ENCODE results near the gene TTC17. TPM values are rescaled to one million over a fixed set of nuclear protein-coding genes. Genes with fewer than 3 reads are reported as not detected.

TTC17 gene
- total and polyA plus RNA-seq, 4 donors, result 21.5 to 119 (median 68.3) TPM

DNA sequence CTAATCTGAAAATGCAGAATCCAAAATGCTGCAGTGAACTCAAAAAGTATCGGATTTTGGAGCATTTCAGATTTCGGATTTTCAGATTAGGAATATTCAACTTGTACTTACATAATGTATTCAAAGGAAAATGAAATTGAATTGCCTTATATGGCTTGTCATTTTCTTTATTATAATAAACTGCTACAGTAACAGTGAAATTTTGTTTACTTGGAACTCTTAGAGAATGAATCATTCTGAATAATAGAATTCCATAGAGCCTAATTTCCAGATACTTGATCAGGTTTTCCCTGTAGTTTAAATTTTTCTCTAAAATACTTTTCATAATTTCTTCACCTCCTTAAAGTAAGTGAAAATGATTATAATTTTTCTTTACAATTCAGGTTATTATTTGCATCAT is 17.3 kb downstream of the TTC17 start:
- H3K27ac ChIP-seq (ENCODE audit: low read depth in 1 of 2, low read length in 2 of 2), result no peak overlapping the region
- WGBS, 2 donors, result 92 to 95% methylated on average over 2 of the region's 2 CpGs
- DNase-seq, result no peak
- intact Hi-C loops (cut with DNase I), result no loop called here
- H3K4me1 ChIP-seq (ENCODE audit: control insufficient read depth in 1 of 2, insufficient read depth in 2 of 2, low read length in 2 of 2), result no peaks in the 10 kb centered on the region
- H3K9me3 ChIP-seq (ENCODE audit: control insufficient read depth, low read length), result no peaks in the 10 kb centered on the region
- no peak for ATAC-seq (ENCODE audit: low FRiP score)
- H3K36me3 ChIP-seq (ENCODE audit: control insufficient read depth in 1 of 2, insufficient read depth in 2 of 2, low read length in 1 of 2), result no peaks in the 10 kb centered on the region
- H3K27me3 ChIP-seq (ENCODE audit: control insufficient read depth in 1 of 2, insufficient read depth in 2 of 2, low read length in 1 of 2), result no peaks in the 10 kb centered on the region
- H3K4me3 ChIP-seq (ENCODE audit: low read length in 2 of 2), result no peak overlapping the region

DNA sequence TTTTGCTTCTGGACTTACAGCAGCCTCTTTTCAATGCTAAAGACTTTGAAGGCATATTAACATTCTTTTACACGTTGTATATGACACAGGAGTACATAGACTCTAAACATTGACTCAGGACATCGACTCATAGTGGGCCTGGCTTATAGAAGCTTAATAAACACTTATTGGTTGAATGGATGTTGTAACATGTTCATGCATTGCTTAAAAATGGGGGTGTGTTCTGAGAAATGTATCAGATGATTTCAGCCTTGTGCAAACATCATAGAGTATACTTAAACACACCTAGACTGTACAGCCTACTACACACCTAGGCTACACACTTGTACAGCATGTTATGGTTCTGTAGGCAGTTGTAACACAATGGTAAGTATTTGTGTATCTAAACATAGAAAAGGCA is 17.9 kb downstream of the TTC17 start:
- ATAC-seq (ENCODE audit: low FRiP score), result no peak
- WGBS, 2 donors, result 86 to 88% methylated on average over 2 of the region's 2 CpGs
- intact Hi-C loops (cut with DNase I), result no loop called here

DNA sequence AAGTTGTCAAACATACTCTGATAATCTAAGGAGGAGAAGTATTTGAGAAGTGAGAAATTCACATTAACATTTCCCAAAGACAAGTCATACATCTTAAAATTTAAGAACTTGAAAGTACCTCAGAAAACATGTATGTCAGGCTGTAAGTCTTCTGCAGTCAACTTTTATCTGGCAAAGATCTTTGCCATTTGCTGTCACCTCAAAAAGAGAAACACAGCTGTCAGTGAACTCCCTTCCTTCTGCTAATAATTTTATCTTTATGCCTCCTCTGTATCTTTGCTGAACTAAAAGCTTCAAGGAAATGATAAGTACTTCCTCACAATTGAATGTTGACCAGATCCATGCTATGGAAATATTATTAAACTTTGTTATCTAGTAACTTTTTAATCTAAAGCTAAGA is 18.7 kb downstream of the TTC17 start:
- H3K27me3 ChIP-seq (ENCODE audit: control insufficient read depth in 1 of 2, insufficient read depth in 2 of 2, low read length in 1 of 2), result no peaks in the 10 kb centered on the region
- no peaks in the 10 kb centered on the region for H3K4me1 ChIP-seq (ENCODE audit: control insufficient read depth in 1 of 2, insufficient read depth in 2 of 2, low read length in 2 of 2)
- DNase-seq (no peak), ATAC-seq (ENCODE audit: low FRiP score) (no peak)
- no peaks in the 10 kb centered on the region for H3K36me3 ChIP-seq (ENCODE audit: control insufficient read depth in 1 of 2, insufficient read depth in 2 of 2, low read length in 1 of 2)
- H3K9me3 ChIP-seq (ENCODE audit: control insufficient read depth, low read length), result no peaks in the 10 kb centered on the region
- no peak overlapping the region for H3K4me3 ChIP-seq (ENCODE audit: low read length in 2 of 2)
- intact Hi-C loops (cut with DNase I), result no loop called here
- no peak overlapping the region for H3K27ac ChIP-seq (ENCODE audit: low read depth in 1 of 2, low read length in 2 of 2)

More for the DNA sequence above, 17.9 kb downstream of the TTC17 start:
- DNase-seq, result no peak
- no peaks in the 10 kb centered on the region for H3K27me3 ChIP-seq (ENCODE audit: control insufficient read depth in 1 of 2, insufficient read depth in 2 of 2, low read length in 1 of 2)
- H3K4me3 ChIP-seq (ENCODE audit: low read length in 2 of 2), result no peak overlapping the region
- H3K4me1 ChIP-seq (ENCODE audit: control insufficient read depth in 1 of 2, insufficient read depth in 2 of 2, low read length in 2 of 2), result no peaks in the 10 kb centered on the region
- H3K36me3 ChIP-seq (ENCODE audit: control insufficient read depth in 1 of 2, insufficient read depth in 2 of 2, low read length in 1 of 2), result no peaks in the 10 kb centered on the region
- no peak overlapping the region for H3K27ac ChIP-seq (ENCODE audit: low read depth in 1 of 2, low read length in 2 of 2)
- H3K9me3 ChIP-seq (ENCODE audit: control insufficient read depth, low read length), result no peaks in the 10 kb centered on the region

- Histone ChIP-seq H3K4me3 (ENCODE audit: low read length in 2 of 2) (no peak overlapping the region), H3K4me1 (ENCODE audit: control insufficient read depth in 1 of 2, insufficient read depth in 2 of 2, low read length in 2 of 2) (no peaks in the 10 kb centered on the region), H3K27me3 (ENCODE audit: control insufficient read depth in 1 of 2, insufficient read depth in 2 of 2, low read length in 1 of 2) (no peaks in the 10 kb centered on the region), H3K36me3 (ENCODE audit: control insufficient read depth in 1 of 2, insufficient read depth in 2 of 2, low read length in 1 of 2) (no peaks in the 10 kb centered on the region), H3K27ac (ENCODE audit: low read depth in 1 of 2, low read length in 2 of 2) (no peak overlapping the region), H3K9me3 (ENCODE audit: control insufficient read depth, low read length) (no peaks in the 10 kb centered on the region)
- DNase-seq (no peak), ATAC-seq (ENCODE audit: low FRiP score) (no peak)
- WGBS, 2 donors, result 89 to 90% methylated on average over 3 of the region's 3 CpGs
- intact Hi-C loops (cut with DNase I), result no loop called here
Measured at GRCh38 chr11:43378897-43379296, 20.2 kb downstream of the TTC17 start.

GRCh38 chr11:43381802-43382201 is 23.1 kb downstream of the TTC17 start:
- intact Hi-C loops (cut with DNase I), result no loop called here
- Histone ChIP-seq H3K27me3 (ENCODE audit: control insufficient read depth in 1 of 2, insufficient read depth in 2 of 2, low read length in 1 of 2) (no peaks in the 10 kb centered on the region), H3K27ac (ENCODE audit: low read depth in 1 of 2, low read length in 2 of 2) (no peak overlapping the region), H3K9me3 (ENCODE audit: control insufficient read depth, low read length) (no peaks in the 10 kb centered on the region), H3K36me3 (ENCODE audit: control insufficient read depth in 1 of 2, insufficient read depth in 2 of 2, low read length in 1 of 2) (no peaks in the 10 kb centered on the region), H3K4me1 (ENCODE audit: control insufficient read depth in 1 of 2, insufficient read depth in 2 of 2, low read length in 2 of 2) (no peaks in the 10 kb centered on the region), H3K4me3 (ENCODE audit: low read length in 2 of 2) (no peak overlapping the region)
- DNase-seq (no peak), ATAC-seq (ENCODE audit: low FRiP score) (no peak)
- WGBS, 2 donors, result 49 to 58% methylated on average over 2 of the region's 2 CpGs

GRCh38 chr11:43382614-43383013 is 23.9 kb downstream of the TTC17 start:
- intact Hi-C loops (cut with DNase I), result no loop called here
- no peaks in the 10 kb centered on the region for H3K36me3 ChIP-seq (ENCODE audit: control insufficient read depth in 1 of 2, insufficient read depth in 2 of 2, low read length in 1 of 2)
- ATAC-seq (ENCODE audit: low FRiP score), result no peak
- no peaks in the 10 kb centered on the region for H3K27me3 ChIP-seq (ENCODE audit: control insufficient read depth in 1 of 2, insufficient read depth in 2 of 2, low read length in 1 of 2)
- WGBS, 2 donors, result 94 to 95% methylated on average over 1 of the region's 1 CpG
- no peak overlapping the region for H3K27ac ChIP-seq (ENCODE audit: low read depth in 1 of 2, low read length in 2 of 2)
- DNase-seq, result no peak
- no peaks in the 10 kb centered on the region for H3K4me1 ChIP-seq (ENCODE audit: control insufficient read depth in 1 of 2, insufficient read depth in 2 of 2, low read length in 2 of 2)
- H3K9me3 ChIP-seq (ENCODE audit: control insufficient read depth, low read length), result no peaks in the 10 kb centered on the region
- H3K4me3 ChIP-seq (ENCODE audit: low read length in 2 of 2), result no peak overlapping the region

- Histone ChIP-seq H3K4me3 (ENCODE audit: low read length in 2 of 2) (no peak overlapping the region), H3K27me3 (ENCODE audit: control insufficient read depth in 1 of 2, insufficient read depth in 2 of 2, low read length in 1 of 2) (no peaks in the 10 kb centered on the region), H3K36me3 (ENCODE audit: control insufficient read depth in 1 of 2, insufficient read depth in 2 of 2, low read length in 1 of 2) (no peaks in the 10 kb centered on the region), H3K27ac (ENCODE audit: low read depth in 1 of 2, low read length in 2 of 2) (no peak overlapping the region), H3K9me3 (ENCODE audit: control insufficient read depth, low read length) (no peaks in the 10 kb centered on the region), H3K4me1 (ENCODE audit: control insufficient read depth in 1 of 2, insufficient read depth in 2 of 2, low read length in 2 of 2) (no peaks in the 10 kb centered on the region)
- intact Hi-C loops (cut with DNase I), result no loop called here
- no peak for DNase-seq
- WGBS, 2 donors, result 97 to 98% methylated on average over 5 of the region's 5 CpGs
- no peak for ATAC-seq (ENCODE audit: low FRiP score)
Measured at GRCh38 chr11:43384393-43384792, 25.7 kb downstream of the TTC17 start.

GRCh38 chr11:43392713-43393112 is 34.0 kb downstream of the TTC17 start:
- Histone ChIP-seq H3K27ac (ENCODE audit: low read depth in 1 of 2, low read length in 2 of 2) (no peak overlapping the region), H3K4me3 (ENCODE audit: low read length in 2 of 2) (no peak overlapping the region), H3K36me3 (ENCODE audit: control insufficient read depth in 1 of 2, insufficient read depth in 2 of 2, low read length in 1 of 2) (peaks cover 5 to 9% of the 10 kb centered on the region in 2 donors), H3K4me1 (ENCODE audit: control insufficient read depth in 1 of 2, insufficient read depth in 2 of 2, low read length in 2 of 2) (no peaks in the 10 kb centered on the region), H3K27me3 (ENCODE audit: control insufficient read depth in 1 of 2, insufficient read depth in 2 of 2, low read length in 1 of 2) (no peaks in the 10 kb centered on the region), H3K9me3 (ENCODE audit: control insufficient read depth, low read length) (no peaks in the 10 kb centered on the region)
- 94 to 96% methylated on average over 5 of the region's 5 CpGs for WGBS, 2 donors
- DNase-seq (no peak), ATAC-seq (ENCODE audit: low FRiP score) (no peak)
- intact Hi-C loops (cut with DNase I), result no loop called here

GRCh38 chr11:43393765-43394355 is 35.1 kb downstream of the TTC17 start:
- Histone ChIP-seq H3K36me3 (ENCODE audit: control insufficient read depth in 1 of 2, insufficient read depth in 2 of 2, low read length in 1 of 2) (peaks cover 5 to 9% of the 10 kb centered on the region in 2 donors), H3K4me3 (ENCODE audit: low read length in 2 of 2) (no peak overlapping the region), H3K4me1 (ENCODE audit: control insufficient read depth in 1 of 2, insufficient read depth in 2 of 2, low read length in 2 of 2) (no peaks in the 10 kb centered on the region), H3K27ac (ENCODE audit: low read depth in 1 of 2, low read length in 2 of 2) (no peak overlapping the region), H3K9me3 (ENCODE audit: control insufficient read depth, low read length) (no peaks in the 10 kb centered on the region), H3K27me3 (ENCODE audit: control insufficient read depth in 1 of 2, insufficient read depth in 2 of 2, low read length in 1 of 2) (no peaks in the 10 kb centered on the region)
- intact Hi-C loops (cut with DNase I), result no loop called here
- WGBS, 2 donors, result 59 to 62% methylated on average over 2 of the region's 2 CpGs
- no peak for ATAC-seq (ENCODE audit: low FRiP score)
- peak in 1 of 2 donors; percentile 47 for DNase-seq
